ENCODE results near the gene TCHP.

Gene TCHP

DNA sequence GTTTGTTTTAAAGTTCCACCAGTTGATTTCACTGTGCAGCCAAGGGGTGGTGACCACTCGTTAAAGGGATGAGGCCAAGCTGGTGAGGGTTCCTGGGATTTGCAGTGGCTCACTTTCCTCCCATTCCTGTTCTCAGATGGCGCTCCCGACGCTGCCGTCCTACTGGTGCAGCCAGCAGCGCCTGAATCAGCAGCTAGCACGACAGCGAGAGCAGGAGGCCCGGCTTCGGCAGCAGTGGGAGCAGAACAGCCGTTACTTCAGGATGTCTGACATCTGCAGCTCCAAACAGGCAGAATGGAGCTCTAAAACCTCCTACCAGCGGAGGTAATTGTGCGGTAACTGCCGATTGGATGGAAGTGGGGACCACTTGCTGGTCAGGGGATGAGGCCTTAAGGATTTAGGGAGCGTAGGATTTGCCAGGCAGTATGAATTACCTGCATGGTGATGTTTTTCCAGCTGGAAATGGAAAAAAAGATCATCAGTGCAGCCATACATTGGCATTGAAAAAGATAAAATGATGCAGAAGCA lies 2.9 kb downstream of the TCHP start:
- no peak for DNase-seq (ENCODE audit: extremely low read depth, insufficient read length)
- no peak overlapping the region for H3K4me3 ChIP-seq (replicated peaks; ENCODE audit: low read depth, low read length)
- TF ChIP-seq, protein P1, sequence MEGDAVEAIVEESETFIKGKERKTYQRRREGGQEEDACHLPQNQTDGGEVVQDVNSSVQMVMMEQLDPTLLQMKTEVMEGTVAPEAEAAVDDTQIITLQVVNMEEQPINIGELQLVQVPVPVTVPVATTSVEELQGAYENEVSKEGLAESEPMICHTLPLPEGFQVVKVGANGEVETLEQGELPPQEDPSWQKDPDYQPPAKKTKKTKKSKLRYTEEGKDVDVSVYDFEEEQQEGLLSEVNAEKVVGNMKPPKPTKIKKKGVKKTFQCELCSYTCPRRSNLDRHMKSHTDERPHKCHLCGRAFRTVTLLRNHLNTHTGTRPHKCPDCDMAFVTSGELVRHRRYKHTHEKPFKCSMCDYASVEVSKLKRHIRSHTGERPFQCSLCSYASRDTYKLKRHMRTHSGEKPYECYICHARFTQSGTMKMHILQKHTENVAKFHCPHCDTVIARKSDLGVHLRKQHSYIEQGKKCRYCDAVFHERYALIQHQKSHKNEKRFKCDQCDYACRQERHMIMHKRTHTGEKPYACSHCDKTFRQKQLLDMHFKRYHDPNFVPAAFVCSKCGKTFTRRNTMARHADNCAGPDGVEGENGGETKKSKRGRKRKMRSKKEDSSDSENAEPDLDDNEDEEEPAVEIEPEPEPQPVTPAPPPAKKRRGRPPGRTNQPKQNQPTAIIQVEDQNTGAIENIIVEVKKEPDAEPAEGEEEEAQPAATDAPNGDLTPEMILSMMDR (IDR thresholded peaks at IDR 0.05; ENCODE audit: insufficient read depth, low read length, poor library complexity, severe bottlenecking), result no peak
- H3K36me3 ChIP-seq (ENCODE audit: control insufficient read depth, insufficient read depth, low read length), result peaks cover 24% of the 10 kb centered on the region
- no peaks in the 10 kb centered on the region for H3K27me3 ChIP-seq (replicated peaks; ENCODE audit: control insufficient read depth, insufficient read depth, low read length)

DNA sequence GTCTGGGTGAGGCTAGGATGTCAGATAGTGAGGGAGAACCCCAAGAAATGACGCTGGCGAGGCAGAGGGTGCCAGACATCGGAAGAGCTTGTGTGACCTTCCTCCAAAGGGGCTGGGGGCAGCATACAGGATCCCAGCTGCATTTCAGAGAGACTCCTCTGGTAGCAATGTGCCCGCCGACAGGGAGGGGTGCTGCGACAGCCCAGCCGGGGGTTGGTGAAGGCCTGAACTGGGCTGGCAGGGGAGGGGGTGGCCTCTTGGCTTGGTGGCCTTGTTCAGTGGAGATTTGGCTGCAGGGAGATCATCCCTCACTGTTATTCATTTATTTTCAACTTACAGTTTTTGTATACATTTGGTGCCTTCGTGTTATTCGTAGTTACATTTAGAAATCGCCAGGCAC lies 5.2 kb downstream of the TCHP start:
- no peaks in the 10 kb centered on the region for H3K27me3 ChIP-seq (replicated peaks; ENCODE audit: control insufficient read depth, insufficient read depth, low read length)
- H3K36me3 ChIP-seq (ENCODE audit: control insufficient read depth, insufficient read depth, low read length), result peaks cover 31% of the 10 kb centered on the region
- TF ChIP-seq, protein P1 (IDR thresholded peaks at IDR 0.05; ENCODE audit: insufficient read depth, low read length, poor library complexity, severe bottlenecking), result no peak
- no peak overlapping the region for H3K4me3 ChIP-seq (replicated peaks; ENCODE audit: low read depth, low read length)
- no peak for DNase-seq (ENCODE audit: extremely low read depth, insufficient read length)

DNA sequence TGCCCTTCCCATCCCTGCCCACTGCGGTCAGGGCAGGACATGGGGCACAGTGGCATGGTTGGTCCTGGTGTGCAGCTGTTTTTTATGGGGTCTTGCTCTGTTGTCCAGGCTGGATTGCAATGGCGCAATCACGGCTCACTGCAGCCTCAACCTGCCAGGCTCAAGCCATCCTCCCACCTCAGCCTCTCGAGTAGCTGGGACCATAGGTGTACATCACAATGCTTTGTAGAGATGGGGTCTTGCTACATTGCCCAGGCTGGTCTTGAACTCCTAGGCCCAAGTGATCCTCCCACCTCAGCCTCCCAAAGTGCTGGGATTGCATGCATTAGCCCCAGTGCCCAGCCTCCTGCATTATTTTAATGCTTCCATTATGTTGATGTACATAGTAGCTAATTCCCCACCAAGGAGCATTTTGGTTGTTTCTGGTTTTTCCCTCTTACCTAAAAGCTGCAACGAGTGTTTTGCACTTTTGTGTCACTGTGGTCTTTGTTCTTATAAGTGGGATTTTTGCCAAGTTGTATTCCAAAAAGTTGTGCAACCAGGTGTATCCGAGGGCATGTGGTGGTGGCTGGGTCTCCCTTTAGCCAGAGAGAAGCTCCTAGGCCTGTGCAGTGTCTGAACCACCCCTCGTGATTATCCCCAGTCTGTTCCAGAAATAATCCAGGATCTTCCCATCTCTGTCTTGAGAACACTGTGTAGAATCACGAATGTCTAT lies 10.3 kb downstream of the TCHP start:
- TF ChIP-seq, protein P1 (IDR thresholded peaks at IDR 0.05; ENCODE audit: insufficient read depth, low read length, poor library complexity, severe bottlenecking), result no peak
- no peak overlapping the region for H3K4me3 ChIP-seq (replicated peaks; ENCODE audit: low read depth, low read length)
- H3K36me3 ChIP-seq (ENCODE audit: control insufficient read depth, insufficient read depth, low read length), result peaks cover 44% of the 10 kb centered on the region
- no peak for DNase-seq (ENCODE audit: extremely low read depth, insufficient read length)
- no peaks in the 10 kb centered on the region for H3K27me3 ChIP-seq (replicated peaks; ENCODE audit: control insufficient read depth, insufficient read depth, low read length)

DNA sequence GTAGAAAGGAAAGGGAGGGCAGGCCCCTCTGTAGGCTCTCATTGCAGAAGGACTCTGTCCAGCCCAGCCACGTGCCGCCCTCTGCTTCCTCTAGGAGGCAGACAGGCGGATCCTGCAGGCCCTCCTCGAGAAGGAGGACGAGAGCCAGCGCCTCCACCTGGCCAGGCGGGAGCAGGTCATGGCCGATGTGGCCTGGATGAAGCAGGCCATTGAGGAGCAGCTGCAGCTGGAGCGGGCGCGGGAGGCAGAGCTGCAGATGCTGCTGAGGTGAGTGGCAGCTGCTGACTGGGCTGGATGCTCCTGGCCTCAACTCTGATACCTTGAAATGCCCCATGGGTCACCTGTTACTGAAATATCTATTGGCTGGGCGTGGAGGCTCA lies 10.9 kb downstream of the TCHP start:
- H3K4me3 ChIP-seq (replicated peaks; ENCODE audit: low read depth, low read length), result no peak overlapping the region
- H3K36me3 ChIP-seq (ENCODE audit: control insufficient read depth, insufficient read depth, low read length), result peaks cover 46% of the 10 kb centered on the region
- no peaks in the 10 kb centered on the region for H3K27me3 ChIP-seq (replicated peaks; ENCODE audit: control insufficient read depth, insufficient read depth, low read length)
- TF ChIP-seq, protein P1 (IDR thresholded peaks at IDR 0.05; ENCODE audit: insufficient read depth, low read length, poor library complexity, severe bottlenecking), result peak; percentile 27
- peak; percentile 26 for DNase-seq (ENCODE audit: extremely low read depth, insufficient read length)

DNA sequence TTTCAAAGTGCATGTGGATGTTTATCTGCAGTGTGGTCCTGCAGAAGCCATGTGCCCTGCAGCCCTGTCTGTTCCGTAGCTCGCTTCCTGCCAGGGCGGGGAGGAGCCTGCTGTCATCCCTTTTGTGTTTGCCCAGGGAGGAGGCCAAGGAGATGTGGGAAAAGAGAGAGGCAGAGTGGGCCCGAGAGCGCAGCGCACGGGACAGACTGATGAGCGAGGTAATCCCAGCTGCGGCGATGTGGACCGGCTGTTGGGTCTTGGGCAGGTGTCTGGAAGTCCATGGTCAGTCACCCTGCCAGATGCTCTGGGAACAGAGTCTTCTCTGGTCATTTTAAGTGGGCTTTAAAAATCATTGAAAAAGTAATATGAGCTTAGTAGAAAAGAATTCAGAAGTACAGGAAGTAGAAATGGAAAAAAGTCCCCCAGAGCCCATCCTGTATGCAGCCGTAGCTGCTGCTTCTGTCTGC lies 12.8 kb downstream of the TCHP start:
- H3K4me3 ChIP-seq (replicated peaks; ENCODE audit: low read depth, low read length), result no peak overlapping the region
- H3K36me3 ChIP-seq (ENCODE audit: control insufficient read depth, insufficient read depth, low read length), result peaks cover 40% of the 10 kb centered on the region
- TF ChIP-seq, protein P1 (IDR thresholded peaks at IDR 0.05; ENCODE audit: insufficient read depth, low read length, poor library complexity, severe bottlenecking), result no peak
- H3K27me3 ChIP-seq (replicated peaks; ENCODE audit: control insufficient read depth, insufficient read depth, low read length), result no peaks in the 10 kb centered on the region
- DNase-seq (ENCODE audit: extremely low read depth, insufficient read length), result no peak
